ENCODE data around the gene CSF1.
"Not testable (repeated sequence)": the region's sequence is repeated elsewhere in the genome, so short reads cannot be mapped to it uniquely, and the experiment has no call there.

CSF1 gene

DNA sequence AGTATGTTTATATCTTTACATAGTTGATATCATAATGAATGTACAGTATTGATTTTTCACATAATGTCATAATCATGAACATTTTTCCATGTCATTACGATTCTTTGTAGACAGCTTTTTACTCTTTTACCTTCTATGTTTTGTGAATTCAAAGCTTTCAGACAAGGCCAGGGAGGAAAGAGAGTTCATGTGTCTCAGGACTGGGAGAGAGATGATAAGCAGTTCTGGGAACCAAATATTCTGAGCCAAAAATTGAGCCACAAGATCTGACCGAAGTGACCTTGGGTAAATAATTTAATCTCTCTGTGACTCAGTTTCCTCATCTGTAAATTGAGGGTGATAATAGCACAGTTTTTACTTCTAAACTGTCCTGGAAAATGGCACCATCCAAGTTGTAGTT lies 31.8 kb downstream of the CSF1 start:
- DNase-seq, result no peak

DNA sequence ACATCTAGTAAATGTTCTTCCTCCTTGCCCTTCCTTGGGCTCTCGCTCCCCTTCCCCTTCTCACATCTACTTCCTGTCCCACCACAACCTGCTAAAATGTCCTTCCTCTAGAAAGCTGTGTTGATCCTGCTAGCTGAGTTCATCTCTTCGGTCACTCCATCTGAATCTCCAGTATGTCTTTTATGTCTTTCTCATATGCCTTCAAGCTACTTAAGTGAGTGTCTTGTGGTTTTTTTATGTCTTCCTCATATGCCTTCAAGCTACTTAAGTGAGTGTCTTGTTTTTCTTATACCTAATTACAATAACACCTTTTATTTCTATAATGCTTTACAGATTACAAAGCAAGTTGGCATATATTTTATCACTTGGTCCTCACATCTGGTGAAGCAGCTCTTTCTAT lies 33.9 kb downstream of the CSF1 start:
- DNase-seq, result no peak

DNA sequence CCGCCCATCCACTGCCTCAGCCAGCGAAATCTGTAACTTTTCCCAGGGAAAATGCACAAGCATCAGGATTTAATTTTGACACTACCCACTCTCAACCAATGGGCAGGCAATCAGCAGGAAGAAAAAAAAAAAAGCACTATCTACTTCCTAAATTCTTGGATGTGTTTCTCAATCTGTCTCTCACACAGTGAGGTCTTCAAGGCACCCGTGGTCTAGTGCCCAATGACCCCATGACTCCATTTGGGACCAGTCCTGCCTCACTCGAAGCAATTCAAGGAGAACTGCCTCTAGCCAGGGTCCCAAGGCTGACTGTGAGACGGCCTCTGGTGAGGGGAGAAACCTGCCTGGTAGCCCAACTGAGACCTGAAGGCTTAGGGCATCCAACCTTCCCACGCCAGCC lies 35.9 kb downstream of the CSF1 start:
- DNase-seq, result no peak

DNA sequence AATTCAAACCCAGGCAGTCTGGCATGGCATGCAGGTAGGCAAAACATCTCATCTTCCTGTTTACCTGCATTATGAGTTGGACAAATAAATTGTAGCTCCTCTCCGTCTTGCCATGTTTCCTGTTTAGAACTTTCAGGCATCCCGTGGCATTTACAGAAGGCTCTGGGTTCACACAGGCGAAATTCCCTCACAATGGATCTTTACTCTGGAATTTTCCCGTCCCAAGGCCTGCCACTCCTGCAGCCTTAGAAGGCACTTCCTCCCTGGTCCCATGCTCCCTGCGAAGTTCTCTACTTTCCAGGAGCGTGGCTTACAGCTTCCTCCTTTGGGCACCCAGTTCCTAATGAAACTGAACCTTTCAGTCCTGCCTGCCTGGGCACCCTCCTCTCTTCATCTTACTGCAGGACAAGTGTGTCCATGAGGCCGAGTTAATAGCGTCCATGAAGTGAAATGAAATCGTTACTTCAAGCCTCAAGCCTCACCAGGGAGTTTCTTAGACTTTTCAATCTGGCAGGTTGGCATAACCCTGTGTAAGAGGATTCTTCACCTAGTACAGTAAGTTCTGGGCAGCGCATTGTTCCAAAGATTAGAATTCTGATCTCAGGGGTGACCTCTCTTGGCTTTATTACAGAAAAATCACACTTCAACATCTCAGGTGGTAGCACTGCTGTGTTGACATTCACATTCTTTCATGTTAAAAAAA lies 37.1 kb downstream of the CSF1 start:
- DNase-seq, result no peak

DNA sequence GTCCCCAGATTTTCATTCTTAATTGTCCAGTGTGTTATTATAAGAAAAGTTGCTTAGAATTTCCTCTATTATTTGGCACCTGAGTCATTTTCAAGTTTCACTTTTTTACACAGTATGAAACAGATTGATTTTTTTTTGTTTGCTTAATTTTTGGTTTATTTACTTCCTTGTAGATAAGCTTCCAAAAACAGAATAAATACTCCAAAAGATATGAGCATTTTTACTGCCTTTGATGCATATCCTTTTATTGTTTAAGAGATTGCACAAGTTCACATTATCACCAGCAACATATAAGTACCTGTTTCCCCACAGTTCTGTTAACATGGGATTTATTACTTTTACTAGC lies 37.6 kb downstream of the CSF1 start:
- no peak for DNase-seq

DNA sequence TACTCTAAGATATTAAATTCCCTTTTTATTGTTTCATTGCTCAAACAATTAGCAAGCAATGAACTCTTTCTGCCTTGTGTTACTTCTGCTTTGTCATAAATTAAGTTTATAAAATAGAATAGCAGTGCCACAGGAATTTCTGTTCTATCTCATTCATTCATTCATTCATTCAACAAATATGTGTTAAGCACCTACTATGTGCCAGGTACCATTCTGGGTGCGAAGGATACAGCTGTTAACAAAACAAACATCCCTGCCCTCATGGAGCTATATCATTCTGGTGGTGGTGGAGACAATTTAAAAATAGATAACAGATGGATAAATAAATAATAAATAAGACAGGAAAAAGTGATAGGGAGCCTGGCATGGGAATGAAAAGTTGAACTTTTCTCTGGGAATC lies 39.4 kb downstream of the CSF1 start:
- no peak for DNase-seq

DNA sequence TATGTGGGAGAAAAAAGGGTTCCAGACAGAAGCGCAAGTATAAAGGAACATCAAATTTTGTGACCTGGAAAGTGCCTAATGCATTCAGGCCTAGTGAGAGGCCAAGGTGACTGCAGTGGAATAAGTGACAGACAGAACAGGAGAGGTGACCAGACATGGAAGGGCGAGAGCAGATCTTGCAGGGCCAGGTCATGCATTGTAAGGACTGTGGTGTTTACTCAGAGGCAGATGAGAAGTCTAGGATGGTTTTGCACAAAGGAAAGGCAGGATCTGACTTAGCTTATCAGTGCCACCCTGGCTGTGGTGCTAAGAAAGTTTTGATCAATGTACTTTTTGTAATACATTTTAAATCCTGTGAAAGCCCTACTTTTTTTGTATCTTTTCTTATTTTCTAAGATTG lies 39.9 kb downstream of the CSF1 start:
- DNase-seq, result no peak

DNA sequence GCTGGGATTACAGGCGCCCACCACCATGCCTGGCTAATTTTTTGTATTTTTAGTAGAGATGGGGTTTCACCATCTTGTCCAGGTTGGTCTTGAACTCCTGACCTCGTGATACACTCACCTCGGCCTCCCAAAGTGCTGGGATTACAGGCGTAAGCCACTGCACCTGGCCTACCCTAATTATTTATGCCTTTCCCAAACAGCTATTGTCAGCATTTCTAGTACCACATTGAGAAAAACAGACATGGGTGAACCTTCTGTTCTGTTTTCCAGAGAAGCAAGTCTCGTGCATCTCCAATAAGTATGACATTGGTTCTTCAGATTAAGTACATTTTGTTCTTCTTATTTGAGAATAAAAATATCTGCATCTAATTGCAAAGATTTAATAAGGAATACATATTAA lies 40.9 kb downstream of the CSF1 start:
- not testable (repeated sequence) for DNase-seq

DNA sequence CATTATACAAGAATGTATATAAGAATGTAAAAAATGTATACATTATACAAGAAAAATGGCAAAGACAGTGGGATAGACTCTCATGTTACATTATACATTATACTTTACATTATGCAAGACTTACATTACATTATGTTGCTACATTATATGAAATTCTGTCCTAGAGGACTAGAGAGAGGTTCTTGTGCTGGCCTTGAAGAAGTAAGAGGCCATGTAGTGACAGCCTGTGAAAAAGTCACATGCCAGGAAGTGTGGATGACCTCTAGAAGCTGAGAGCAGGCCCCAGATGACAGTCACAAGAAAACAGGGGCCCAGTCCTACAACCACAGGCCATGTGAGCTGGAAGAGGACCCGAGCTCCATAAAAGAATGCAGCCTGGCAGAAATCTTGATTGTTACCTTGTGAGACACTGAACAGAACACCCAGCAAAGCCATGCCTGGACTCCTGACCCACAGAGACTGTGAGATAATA lies 43.4 kb downstream of the CSF1 start:
- DNase-seq, result no peak

DNA sequence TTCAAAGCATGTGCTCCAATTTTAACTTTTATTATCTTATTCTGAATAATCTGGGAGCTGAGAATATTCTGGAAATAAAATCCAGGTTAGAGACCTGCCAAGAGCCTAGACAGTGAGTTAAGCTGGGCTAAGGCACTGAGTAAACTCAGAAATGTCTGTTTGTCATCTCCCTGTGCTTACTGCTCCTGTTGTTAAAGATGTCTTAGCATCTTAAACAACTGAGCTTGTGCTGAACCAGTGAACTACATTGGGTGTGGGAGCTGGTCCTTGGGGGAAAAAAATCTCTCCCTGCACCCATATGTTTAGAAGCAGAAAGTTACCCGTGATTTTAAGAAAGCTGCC lies 49.0 kb downstream of the CSF1 start:
- no peak for DNase-seq

DNA sequence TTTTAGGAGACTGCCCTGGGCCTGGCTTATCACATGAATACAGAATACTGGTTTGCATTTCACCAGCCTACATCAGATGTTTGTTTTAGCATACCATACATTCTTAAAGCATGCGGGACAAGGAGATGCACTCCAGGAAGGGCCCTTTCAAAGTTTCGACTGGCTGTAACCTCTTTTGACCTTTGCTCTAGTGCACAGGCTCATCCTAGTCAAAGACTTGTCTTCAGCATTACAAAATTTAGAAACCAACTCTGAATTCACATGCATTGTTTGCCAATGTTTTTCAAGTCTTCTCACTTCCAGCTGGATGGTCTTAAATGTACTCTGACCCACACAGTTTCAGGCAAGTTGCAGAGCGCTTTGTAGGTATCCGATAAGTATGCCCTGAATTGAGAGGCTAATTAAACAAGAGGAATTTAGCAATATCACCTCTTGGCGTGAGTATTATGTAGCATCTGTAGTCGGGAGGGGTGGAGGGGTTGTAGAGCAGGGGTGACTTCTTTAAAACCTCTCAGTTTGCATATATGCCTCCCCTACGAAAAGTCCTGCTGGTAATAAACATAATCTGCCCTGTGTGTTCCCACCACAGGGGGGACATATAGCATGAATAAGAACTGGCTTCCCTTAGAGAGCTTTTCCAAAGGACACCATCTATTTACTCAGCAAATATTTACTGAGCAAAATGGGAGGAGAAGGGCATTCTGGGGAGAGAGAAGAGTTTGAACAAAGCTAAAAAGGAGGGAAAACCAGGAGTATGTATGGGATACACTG lies 49.5 kb downstream of the CSF1 start:
- DNase-seq, result no peak

DNA sequence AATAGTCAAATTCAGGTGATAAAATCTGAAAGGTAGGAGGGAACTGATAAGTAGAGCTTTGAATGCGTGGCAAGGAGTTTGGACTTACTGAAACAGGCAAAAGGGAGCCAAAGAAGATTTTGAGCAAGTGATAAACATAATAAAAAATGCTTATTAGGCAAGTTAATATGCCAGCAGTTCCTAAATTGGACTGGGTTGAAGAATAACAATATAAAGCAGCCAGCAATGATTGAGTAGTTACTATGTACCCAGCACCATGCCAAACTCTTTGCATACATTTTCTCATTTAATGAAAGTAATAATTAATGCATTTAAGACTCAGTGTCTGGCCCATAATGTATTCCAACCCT lies 50.1 kb downstream of the CSF1 start:
- no peak for DNase-seq

DNA sequence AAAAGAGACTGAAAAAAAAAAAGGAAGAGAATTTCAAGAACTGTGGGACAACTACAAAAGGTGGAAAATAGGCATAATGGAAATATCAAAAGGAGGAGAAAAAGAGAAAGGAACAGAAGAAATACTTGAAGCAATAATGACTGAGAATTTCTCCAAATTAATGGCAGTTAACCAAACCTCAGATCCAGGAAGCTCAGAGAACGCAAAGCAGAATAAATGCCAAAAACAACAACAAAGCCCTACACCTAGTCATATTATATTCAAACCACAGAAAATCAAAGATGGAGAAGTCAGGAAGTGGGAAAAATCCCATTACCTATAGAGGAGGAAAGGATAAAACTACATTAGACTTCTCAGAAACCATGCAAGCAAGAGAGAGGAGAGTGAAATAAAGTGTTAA lies 53.2 kb downstream of the CSF1 start:
- no peak for DNase-seq

DNA sequence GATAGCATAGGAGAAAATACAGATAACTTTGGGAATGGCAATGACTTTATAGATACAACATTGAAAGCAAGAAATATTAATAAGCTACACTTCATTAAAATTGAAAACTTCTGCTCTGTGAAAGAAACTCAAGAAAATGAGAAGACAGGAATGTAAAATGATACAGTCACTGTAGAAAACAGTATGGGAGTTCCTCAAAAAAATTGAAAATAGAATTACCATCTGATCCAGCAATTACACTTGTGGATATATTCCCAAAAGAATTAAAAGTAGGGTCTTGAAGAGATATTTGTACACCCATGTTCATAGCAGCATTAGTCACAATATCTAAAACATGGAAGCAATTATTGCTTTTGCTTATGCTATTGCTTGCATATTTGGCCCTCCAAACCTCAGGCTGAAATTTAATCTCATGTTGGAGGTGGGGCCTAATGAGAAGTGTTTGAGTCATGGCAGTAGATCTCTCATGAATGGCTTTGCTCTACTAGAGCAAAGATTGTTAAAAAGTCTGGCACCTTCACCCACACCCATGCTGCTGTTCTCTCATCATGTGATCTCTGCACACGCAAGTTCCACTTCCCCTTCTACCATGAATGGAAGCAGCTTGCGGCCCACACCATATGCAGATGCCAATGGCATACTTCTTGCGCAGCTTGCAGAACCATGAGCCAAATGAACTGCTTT lies 58.6 kb downstream of the CSF1 start:
- DNase-seq, result no peak

DNA sequence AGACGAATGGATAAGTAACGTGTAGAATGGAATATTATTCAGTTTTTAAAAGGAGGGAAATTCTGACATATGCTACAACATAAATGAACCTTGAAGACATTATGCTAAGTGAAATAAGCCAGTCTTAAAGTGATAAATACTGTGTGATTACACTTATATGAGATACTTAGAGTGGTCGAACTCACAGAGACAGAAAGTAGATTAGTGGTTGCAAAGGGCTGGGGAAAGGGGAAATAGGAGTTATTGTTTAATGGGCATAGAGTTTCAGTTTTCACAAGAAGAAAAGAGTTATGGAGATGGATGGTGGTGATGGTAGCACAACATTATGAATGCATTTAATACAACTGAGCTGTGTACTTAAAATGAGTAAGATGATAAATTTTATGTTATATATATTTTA lies 59.3 kb downstream of the CSF1 start:
- DNase-seq, result no peak

DNA sequence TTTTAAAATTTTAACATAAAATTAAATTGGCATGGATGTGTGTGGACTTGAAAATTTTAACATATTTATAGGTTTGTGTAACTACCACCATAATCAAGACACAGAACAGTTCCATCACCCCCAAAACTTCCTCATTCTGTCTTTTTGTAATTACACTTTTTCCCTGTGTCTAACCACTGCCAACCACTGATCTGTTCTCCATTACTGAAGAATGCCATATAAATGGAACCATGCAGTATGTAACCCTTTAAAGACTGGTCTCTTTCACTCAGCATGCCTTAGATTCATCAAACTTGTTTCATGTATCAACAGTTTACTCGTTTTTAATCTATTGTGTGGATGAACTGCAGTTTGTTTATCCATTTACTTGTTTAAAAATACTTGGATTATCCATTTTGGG lies 60.9 kb downstream of the CSF1 start:
- DNase-seq, result no peak

DNA sequence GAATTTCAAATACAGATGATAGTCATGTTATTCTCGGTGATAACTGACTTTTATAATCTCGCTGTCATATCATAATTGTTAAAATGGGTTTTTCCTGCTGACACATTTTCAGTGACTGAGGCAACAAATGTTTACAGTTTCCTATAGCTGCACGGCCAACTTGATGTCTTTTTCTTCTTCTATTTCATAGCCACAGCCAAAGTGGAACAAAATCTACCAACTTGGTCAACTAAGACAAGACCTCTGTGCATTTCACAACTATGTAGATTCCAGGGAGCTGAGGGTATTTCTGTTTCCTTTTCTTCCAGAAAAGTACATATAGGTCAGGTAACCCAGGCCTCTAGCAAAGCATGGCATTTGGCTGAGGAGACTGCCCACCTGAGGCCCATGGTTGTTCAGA lies 63.5 kb downstream of the CSF1 start:
- no peak for DNase-seq

DNA sequence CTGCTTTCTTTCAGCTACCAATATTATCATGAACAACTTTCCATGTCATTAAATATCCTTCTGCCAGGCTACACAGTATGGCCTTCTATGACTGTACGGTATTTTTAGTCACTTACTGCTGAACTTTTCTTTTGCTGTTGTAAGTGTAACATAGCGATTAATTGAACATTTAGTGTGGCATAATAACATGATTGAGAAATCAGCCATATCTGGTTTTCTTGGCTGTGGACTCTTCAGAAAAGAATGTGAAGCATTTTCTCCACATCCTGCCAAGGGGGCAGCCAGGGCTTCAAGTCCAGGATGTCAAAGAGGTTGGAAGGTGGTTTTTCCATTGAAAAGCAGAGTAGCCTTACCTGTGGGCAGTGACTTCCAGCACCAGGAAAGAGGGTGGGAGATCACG lies 65.1 kb downstream of the CSF1 start:
- DNase-seq, result no peak

DNA sequence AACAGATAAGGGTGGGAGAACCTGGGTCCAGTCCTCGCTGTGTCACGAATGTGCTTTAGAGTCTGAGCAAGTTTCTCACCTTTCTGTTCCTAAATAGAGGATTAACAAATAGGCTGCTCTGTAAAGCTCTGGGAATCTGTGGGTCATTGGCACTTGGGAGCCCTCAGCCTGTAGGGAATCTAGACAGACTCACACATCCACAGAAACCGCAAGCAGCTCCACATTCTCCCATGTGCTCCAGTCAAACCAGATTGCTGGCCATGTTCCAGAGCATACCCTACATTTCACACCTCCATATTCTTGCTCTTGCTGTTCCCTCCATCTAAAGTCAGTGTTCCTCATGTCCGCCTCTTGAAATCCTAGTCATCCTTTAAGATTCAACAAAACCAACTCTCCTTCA lies 66.1 kb downstream of the CSF1 start:
- no peak for DNase-seq

DNA sequence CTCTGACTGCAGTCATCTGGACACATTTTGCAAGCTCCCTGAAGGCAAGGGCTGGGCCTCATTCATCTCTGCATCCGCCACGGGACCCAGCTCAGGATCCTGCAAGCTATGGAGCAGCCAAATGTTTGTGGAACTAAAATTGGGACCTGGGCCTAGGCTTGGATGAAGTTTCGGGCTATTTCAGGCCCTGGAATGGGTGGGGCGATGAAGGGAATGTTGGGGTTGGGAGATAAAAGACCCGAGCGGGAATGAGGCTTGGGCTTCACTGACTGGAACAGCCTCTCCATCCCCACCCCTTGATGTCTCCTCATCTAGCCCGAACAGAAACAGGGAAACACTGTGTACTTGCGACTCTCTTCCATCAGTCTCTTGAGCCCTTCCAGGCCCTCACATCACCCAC lies 66.6 kb downstream of the CSF1 start:
- no peak for DNase-seq

DNA sequence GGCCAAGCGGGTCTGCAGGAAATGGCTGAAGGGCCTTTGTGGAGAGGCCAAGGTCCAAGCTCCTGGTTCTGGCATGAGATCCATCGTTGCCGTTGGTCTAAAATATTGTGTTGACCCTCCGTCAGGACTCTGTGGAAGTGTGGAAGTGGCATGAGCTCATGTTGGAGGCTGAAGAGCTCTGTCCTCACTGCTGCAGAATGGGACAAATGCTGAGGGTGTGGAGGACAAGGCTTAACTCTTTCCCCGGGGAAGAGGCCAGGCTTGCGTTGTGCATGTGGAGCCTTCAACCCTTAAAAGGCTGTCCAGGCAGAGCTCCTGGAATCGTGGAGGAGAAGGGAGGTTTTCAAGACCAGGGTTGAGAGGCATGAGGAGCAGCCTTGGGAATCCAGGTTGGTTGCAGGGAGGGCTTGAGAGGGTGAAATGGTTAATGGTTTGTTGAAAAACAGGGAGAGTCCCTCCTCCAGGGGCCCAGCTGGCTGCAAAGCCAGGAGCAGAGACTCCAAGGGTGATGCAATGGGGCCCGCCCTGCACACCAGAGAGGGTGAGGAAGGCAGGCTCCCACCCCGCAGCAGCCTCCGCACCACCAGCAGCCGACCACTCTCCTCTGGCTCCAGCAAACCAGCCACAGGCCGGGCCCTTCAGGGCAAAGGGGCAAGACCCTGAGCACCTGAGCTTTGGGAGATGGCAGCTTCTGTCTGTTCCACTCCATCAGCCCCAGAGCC lies 67.2 kb downstream of the CSF1 start:
- no peak for DNase-seq

DNA sequence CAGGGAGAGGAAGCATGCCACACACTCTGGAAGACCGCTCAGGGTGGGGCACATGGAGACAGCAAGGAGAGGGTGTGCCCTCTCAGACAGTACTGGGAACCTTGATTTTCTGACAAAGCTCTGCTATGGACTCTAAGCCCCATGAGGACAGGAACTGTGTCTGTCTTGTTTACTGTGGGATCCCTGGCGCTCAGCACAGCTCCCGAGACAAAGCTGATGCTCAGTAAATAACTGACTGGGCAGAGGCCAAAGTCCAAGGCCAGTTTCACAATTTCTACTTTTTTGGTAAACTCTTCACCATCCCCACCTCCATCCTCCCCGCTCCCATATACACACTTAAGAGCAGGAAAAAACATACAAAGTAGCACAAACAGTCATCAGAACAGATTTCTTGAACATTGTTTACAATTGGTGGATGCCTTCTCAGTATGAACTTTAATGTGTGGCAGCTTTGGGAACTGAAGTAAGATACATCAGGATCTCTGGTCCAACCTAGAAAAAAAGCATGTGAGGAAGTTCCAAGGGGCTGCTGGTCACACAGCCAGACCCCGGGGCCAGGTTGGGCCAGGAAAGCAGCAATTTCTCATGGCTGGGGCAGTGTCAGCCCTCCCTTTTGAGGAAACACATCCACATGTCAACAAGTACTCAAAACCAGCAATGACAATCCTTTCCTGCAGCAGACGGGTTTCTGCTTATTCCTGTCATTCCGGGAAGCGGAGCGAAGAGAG lies 68.3 kb downstream of the CSF1 start:
- no peak for DNase-seq

DNA sequence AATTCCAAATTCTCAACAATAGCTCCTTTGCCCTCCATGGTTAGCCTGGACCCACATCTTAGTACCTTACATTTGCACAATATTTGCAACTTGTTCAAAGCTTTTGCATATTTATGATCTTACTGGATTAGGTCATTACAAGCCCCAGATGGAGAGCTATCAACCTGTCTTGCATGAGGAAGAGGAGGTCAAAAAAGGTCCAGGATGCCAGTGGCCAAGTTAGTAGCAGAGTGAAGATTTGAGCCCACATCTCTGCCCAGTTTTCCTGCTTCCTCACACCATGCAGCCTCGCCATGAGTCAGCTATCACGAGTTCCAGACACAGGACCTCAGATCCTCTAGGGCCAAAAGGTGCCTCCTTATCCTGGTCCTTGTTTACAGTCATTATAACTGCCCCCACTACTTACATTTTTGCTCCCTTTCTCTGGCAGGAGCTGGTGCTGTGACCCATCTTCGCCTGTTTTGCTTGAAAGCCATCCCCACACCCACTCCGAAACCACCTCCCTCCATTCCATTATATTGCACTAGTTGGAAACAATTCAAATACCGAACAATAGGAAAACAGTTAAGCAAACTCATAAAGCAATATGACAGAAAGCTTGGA lies 68.9 kb downstream of the CSF1 start:
- DNase-seq, result no peak
